Suprapubic skin (tissue), 4 donors: ENCODE results near the gene TMBIM4. TPM values are rescaled to one million over a fixed set of nuclear protein-coding genes. Genes with fewer than 3 reads are reported as not detected.

Experiments used
- DNase-seq, 2 donors: peaks; one replicate each; pipeline ENCODE4 v3.0.0-alpha.2; 2019; ENCODE audit warnings: low spot score in 2 of 2
- H3K27ac ChIP-seq: fragments of 200-600 bp; sonication (generic); one replicate; pipeline ENCODE4 v1.5.1; 2019
- H3K27me3 ChIP-seq: fragments of 200-600 bp; sonication (generic); one replicate; pipeline ENCODE4 v1.5.1; 2019
- H3K36me3 ChIP-seq: fragments of 200-600 bp; sonication (generic); one replicate; pipeline ENCODE4 v1.5.1; 2019
- H3K4me1 ChIP-seq: fragments of 200-600 bp; sonication (generic); one replicate; pipeline ENCODE4 v1.5.1; 2019
- H3K4me3 ChIP-seq: fragments of 200-600 bp; sonication (generic); one replicate; pipeline ENCODE4 v1.5.1; 2019; ENCODE audit warnings: mild to moderate bottlenecking
- H3K9me3 ChIP-seq: fragments of 200-600 bp; sonication (generic); one replicate; pipeline ENCODE4 v1.5.1; 2019
- CTCF ChIP-seq, 2 donors: fragments of 200-600 bp in 1 of 2; fragments of 450-650 bp in 1 of 2; sonication (generic) in 1 of 2; IDR thresholded peaks; one replicate each; pipeline ENCODE4 v1.5.1; 2016 to 2019; ENCODE audit warnings: antibody characterized with exemption in 2 of 2, mild to moderate bottlenecking in 1 of 2, moderate library complexity in 1 of 2
- EP300 ChIP-seq: sonication (generic); formaldehyde crosslinking; IDR thresholded peaks from one replicate; pipeline ENCODE4 v1.6.1; 2017; ENCODE audit warnings: antibody characterized with exemption
- POLR2A ChIP-seq, 2 donors: fragments of 450-650 bp; IDR thresholded peaks; one replicate each; pipeline ENCODE4 v1.6.1; 2017; ENCODE audit warnings: antibody characterized with exemption in 2 of 2, mild to moderate bottlenecking in 2 of 2, moderate library complexity in 2 of 2
- POLR2AphosphoS5 ChIP-seq, 3 donors: sonication (generic); formaldehyde crosslinking; IDR thresholded peaks; one replicate each; pipeline ENCODE4 v1.6.1; 2017; ENCODE audit warnings: antibody characterized with exemption in 3 of 3
- WGBS: methylation state at CpG from one replicate; pipeline ENCODE4 v1.1.5; 2018; 5-methylcytosine and 5-hydroxymethylcytosine counted together
- total RNA-seq, 4 donors: library from RNA; depleted of rRNA; stranded (reverse); fragments of >200 nt; gene quantifications; one replicate each; pipeline ENCODE4 v1.1.0, GENCODE V29; 2016

The TMBIM4 gene
- total RNA-seq, 4 donors from 2014 or later: 48.6 to 136 (median 108) TPM

DNA sequence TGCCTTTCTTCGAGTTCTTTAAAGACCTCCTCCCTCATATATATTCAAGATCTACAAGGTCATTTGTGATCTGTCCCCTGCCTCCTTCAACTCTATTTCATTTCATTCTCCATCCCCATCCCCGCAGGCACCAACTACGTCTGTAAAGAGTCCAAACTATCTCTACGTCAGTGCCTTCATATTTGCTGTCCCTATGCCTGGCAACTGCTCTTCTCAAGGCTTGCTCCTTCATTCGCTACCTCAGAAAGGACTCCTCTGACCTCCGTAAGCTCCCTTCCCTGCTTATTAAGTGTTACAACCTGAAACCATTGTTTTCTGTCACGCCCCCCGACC is 39.9 kb downstream of the TMBIM4 start:
- TF ChIP-seq CTCF (IDR thresholded peaks at IDR 0.05): no peak
- TF ChIP-seq POLR2AphosphoS5 (IDR thresholded peaks at IDR 0.05): no peak
- no peak for TF ChIP-seq POLR2A (IDR thresholded peaks at IDR 0.05)
- TF ChIP-seq EP300: no peak
- H3K36me3 ChIP-seq: peaks cover 27% of the 10 kb centered on the region
- peak overlapping the region; percentile 72 for H3K4me3 ChIP-seq
- peaks cover 21% of the 10 kb centered on the region for H3K4me1 ChIP-seq
- no peak overlapping the region for H3K27ac ChIP-seq
- no peaks in the 10 kb centered on the region for H3K27me3 ChIP-seq
- no peaks in the 10 kb centered on the region for H3K9me3 ChIP-seq
- 5% methylated on average over 8 of the region's 8 CpGs for WGBS
- no peak for DNase-seq

GRCh38 chr12:66127650-66128049 is 42.1 kb downstream of the TMBIM4 start:
- H3K27ac ChIP-seq: no peak overlapping the region
- H3K4me3 ChIP-seq: no peak overlapping the region
- DNase-seq: no peak
- H3K4me1 ChIP-seq: peaks cover 21% of the 10 kb centered on the region
- H3K36me3 ChIP-seq: peaks cover 43% of the 10 kb centered on the region
- TF ChIP-seq EP300: no peak
- no peak for TF ChIP-seq POLR2AphosphoS5 (IDR thresholded peaks at IDR 0.05)
- TF ChIP-seq POLR2A (IDR thresholded peaks at IDR 0.05): no peak
- TF ChIP-seq CTCF (IDR thresholded peaks at IDR 0.05): no peak
- WGBS: 77% methylated on average over 1 of the region's 1 CpG
- no peaks in the 10 kb centered on the region for H3K27me3 ChIP-seq
- no peaks in the 10 kb centered on the region for H3K9me3 ChIP-seq

GRCh38 chr12:66120477-66120876 is 49.3 kb downstream of the TMBIM4 start:
- Histone ChIP-seq H3K27ac (no peak overlapping the region), H3K9me3 (no peaks in the 10 kb centered on the region), H3K4me1 (peaks cover 4% of the 10 kb centered on the region), H3K27me3 (no peaks in the 10 kb centered on the region), H3K36me3 (peaks cover 40% of the 10 kb centered on the region), H3K4me3 (no peak overlapping the region)
- WGBS: 86% methylated on average over 1 of the region's 1 CpG
- TF ChIP-seq POLR2AphosphoS5 (IDR thresholded peaks at IDR 0.05): no peak
- TF ChIP-seq CTCF (IDR thresholded peaks at IDR 0.05): no peak
- TF ChIP-seq POLR2A (IDR thresholded peaks at IDR 0.05): no peak
- no peak for TF ChIP-seq EP300
- DNase-seq: no peak

GRCh38 chr12:66119870-66120241 is 49.9 kb downstream of the TMBIM4 start:
- DNase-seq: no peak
- H3K27me3 ChIP-seq: no peaks in the 10 kb centered on the region
- WGBS: 89% methylated on average over 1 of the region's 1 CpG
- H3K4me1 ChIP-seq: peaks cover 4% of the 10 kb centered on the region
- no peak overlapping the region for H3K27ac ChIP-seq
- H3K36me3 ChIP-seq: peaks cover 33% of the 10 kb centered on the region
- TF ChIP-seq CTCF (IDR thresholded peaks at IDR 0.05) (no peak), POLR2A (IDR thresholded peaks at IDR 0.05) (no peak), EP300 (no peak), POLR2AphosphoS5 (IDR thresholded peaks at IDR 0.05) (no peak)
- no peaks in the 10 kb centered on the region for H3K9me3 ChIP-seq
- H3K4me3 ChIP-seq: no peak overlapping the region

DNA sequence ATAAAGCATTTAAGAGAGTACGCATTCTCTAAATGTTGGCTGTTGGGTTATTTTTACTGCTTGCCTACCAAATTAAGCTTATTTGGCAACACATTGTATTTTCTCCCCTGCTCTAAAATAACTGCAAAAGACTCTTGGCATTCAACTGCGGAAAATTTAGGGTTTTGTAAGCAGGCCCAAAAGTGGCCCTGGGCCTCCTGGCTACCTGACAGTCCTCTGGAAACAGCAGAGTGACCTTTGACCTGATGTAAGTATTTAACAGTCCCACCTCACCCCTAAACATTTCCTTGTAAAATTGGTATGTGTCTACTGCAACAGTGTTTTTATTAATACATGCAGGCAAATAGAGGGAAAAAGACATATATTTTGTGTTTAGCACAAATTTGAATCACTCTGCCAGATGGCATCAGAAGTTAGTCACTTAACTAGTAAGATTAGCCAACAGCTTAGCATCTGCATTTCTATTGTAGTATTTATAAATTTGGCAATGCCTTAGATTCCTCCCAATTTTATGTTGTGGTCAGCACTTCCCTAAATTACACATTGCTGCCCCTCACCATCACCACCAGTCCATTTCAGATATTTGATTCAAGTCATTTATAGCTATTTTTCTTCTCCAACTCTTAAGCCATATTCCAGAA is 50.4 kb downstream of the TMBIM4 start:
- 76% methylated on average over 2 of the region's 2 CpGs for WGBS
- Histone ChIP-seq H3K27me3 (no peaks in the 10 kb centered on the region), H3K9me3 (no peaks in the 10 kb centered on the region), H3K4me3 (no peak overlapping the region), H3K27ac (no peak overlapping the region), H3K36me3 (peaks cover 28% of the 10 kb centered on the region), H3K4me1 (peaks cover 4% of the 10 kb centered on the region)
- no peak for DNase-seq
- TF ChIP-seq EP300 (no peak), CTCF (IDR thresholded peaks at IDR 0.05) (no peak), POLR2A (IDR thresholded peaks at IDR 0.05) (no peak), POLR2AphosphoS5 (IDR thresholded peaks at IDR 0.05) (no peak)
